HL-60 (cell line): ENCODE data around the gene COPB1.

ENCODE experiments used
- GABPA ChIP-seq: IDR thresholded peaks from 2 replicates; pipeline ENCODE4 v1.6.1; 2012; ENCODE audit warnings: low read depth
- POLR2AphosphoS5 ChIP-seq: IDR thresholded peaks from 2 replicates; pipeline ENCODE4 v1.6.1; 2012; ENCODE audit warnings: low read depth
- REST ChIP-seq: IDR thresholded peaks from 2 replicates; pipeline ENCODE4 v1.6.1; 2012; ENCODE audit warnings: low read depth; ENCODE audit not compliant: insufficient replicate concordance
- TF ChIP-seq, protein P1 (sequence below): IDR thresholded peaks from one replicate; pipeline ENCODE4 v1.5.1; 2011; ENCODE audit warnings: low read length, control low read depth, inconsistent platforms; ENCODE audit not compliant: insufficient read depth

DNA sequence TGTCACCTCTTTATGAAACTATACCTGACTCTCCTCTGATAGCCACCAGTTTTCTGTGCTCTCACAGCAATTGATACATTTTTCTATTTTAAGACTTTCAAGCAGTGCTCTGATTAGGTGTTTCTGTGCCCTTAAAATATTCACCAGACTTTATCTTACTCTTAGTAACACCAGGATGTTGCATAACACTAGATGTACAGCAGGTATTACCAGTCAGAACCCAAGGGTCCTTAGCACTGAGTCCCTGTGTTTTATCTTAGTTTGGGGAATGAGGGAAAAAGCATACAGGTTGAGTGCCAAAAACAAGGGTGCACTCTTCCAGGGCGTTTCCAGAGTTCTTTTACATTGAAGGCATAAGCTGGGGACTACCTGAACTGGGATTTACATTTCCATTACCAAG lies 51.4 kb downstream of the COPB1 start:
- TF ChIP-seq, protein P1, sequence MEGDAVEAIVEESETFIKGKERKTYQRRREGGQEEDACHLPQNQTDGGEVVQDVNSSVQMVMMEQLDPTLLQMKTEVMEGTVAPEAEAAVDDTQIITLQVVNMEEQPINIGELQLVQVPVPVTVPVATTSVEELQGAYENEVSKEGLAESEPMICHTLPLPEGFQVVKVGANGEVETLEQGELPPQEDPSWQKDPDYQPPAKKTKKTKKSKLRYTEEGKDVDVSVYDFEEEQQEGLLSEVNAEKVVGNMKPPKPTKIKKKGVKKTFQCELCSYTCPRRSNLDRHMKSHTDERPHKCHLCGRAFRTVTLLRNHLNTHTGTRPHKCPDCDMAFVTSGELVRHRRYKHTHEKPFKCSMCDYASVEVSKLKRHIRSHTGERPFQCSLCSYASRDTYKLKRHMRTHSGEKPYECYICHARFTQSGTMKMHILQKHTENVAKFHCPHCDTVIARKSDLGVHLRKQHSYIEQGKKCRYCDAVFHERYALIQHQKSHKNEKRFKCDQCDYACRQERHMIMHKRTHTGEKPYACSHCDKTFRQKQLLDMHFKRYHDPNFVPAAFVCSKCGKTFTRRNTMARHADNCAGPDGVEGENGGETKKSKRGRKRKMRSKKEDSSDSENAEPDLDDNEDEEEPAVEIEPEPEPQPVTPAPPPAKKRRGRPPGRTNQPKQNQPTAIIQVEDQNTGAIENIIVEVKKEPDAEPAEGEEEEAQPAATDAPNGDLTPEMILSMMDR, result no peak
- TF ChIP-seq POLR2AphosphoS5 (no peak), GABPA (no peak), REST (no peak)
